Neural cell (in vitro differentiated cells): ENCODE data around the gene COIL.

Experiments used
- EP300 ChIP-seq: fragments of 450-650 bp; conservative IDR thresholded peaks from 2 replicates; pipeline ENCODE4 v1.6.1; 2014; ENCODE audit warnings: antibody characterized with exemption, mild to moderate bottlenecking, moderate library complexity; ENCODE audit not compliant: poor library complexity, severe bottlenecking
- EZH2 ChIP-seq: fragments of 200-600, 300-800 bp; shearing (Covaris generic), sonication (generic); IDR thresholded peaks from 2 replicates; pipeline ENCODE4 v1.6.1; 2014; ENCODE audit warnings: antibody characterized with exemption, low read length, borderline replicate concordance, mild to moderate bottlenecking; ENCODE audit not compliant: insufficient read depth, poor library complexity, severe bottlenecking
- RAD21 ChIP-seq: fragments of 450-650 bp; conservative IDR thresholded peaks from 2 replicates; pipeline ENCODE4 v1.6.1; 2014; ENCODE audit warnings: antibody characterized with exemption, mild to moderate bottlenecking, moderate library complexity
- TF ChIP-seq, protein P1 (sequence below): fragments of 450-650 bp; IDR thresholded peaks from 2 replicates; pipeline ENCODE4 v1.5.1; 2014; ENCODE audit warnings: antibody characterized with exemption, mild to moderate bottlenecking, moderate library complexity; ENCODE audit not compliant: poor library complexity, severe bottlenecking

DNA sequence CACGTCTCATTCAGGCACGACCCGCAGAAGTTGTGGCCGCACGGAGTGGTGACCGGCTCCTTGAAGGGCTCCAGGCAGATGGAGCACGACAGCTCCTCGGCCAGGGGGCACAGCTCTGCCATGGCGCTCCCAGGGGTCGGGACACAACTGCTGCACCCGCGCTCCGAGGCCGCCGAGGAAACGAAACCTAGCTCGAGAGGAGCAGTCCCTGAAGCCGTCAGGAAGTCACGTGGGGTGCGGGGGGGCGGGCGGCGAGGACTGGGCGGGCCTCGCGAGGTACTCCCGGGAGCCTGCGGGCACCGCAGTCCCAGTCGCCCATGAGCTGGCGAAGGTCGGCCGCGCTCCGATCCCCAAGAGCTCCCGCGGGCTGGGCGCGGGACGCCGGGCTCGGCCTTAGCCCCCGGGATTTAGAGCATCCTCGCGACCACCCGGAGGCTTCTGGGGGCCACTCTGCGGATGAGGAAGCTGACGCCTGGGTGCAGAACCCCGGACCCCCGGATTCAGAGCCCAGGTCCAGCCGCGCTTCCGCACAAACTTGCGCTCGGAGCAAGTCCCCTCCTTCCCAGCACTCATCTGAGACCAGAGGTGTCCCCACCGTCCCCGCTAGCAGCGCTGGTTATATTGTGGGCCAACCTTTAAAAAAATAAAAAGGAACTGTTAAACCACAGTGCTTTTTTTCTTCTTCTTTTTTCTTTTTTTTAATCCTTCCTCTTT, 46.8 kb downstream of the COIL start, which contains the start of gene TRIM25:
- TF ChIP-seq, protein P1, sequence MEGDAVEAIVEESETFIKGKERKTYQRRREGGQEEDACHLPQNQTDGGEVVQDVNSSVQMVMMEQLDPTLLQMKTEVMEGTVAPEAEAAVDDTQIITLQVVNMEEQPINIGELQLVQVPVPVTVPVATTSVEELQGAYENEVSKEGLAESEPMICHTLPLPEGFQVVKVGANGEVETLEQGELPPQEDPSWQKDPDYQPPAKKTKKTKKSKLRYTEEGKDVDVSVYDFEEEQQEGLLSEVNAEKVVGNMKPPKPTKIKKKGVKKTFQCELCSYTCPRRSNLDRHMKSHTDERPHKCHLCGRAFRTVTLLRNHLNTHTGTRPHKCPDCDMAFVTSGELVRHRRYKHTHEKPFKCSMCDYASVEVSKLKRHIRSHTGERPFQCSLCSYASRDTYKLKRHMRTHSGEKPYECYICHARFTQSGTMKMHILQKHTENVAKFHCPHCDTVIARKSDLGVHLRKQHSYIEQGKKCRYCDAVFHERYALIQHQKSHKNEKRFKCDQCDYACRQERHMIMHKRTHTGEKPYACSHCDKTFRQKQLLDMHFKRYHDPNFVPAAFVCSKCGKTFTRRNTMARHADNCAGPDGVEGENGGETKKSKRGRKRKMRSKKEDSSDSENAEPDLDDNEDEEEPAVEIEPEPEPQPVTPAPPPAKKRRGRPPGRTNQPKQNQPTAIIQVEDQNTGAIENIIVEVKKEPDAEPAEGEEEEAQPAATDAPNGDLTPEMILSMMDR = no peak
- TF ChIP-seq EZH2 (no peak), EP300 (no peak), RAD21 (no peak)
